Uterus (tissue), 4 donors: ENCODE results near the gene PRKACG. TPM values are rescaled to one million over a fixed set of nuclear protein-coding genes. Genes with fewer than 3 reads are reported as not detected.
"Not testable (repeated sequence)": the region's sequence is repeated elsewhere in the genome, so short reads cannot be mapped to it uniquely, and the experiment has no call there.

Experiments
- DNase-seq, 2 donors: peaks; one replicate each; pipeline ENCODE4 v3.0.0-alpha.2; 2019 to 2020
- H3K27ac ChIP-seq, 2 donors: fragments of 200-600 bp; sonication (generic); 1 replicate in 1 of 2; 2 replicates in 1 of 2; pipeline ENCODE4 v1.5.1; 2016 to 2018
- H3K27me3 ChIP-seq, 2 donors: fragments of 200-600 bp; sonication (generic); one replicate each; pipeline ENCODE4 v1.5.1; 2018 to 2019; ENCODE audit warnings: control low read depth in 1 of 2
- H3K36me3 ChIP-seq, 2 donors: fragments of 200-600 bp; sonication (generic); one replicate each; pipeline ENCODE4 v1.5.1; 2019; ENCODE audit warnings: control low read depth in 1 of 2
- H3K4me1 ChIP-seq, 2 donors: fragments of 200-600 bp; sonication (generic); one replicate each; pipeline ENCODE4 v1.5.1; 2018 to 2019; ENCODE audit warnings: control low read depth in 1 of 2
- H3K4me3 ChIP-seq, 2 donors: fragments of 200-600 bp; sonication (generic); 1 replicate in 1 of 2; 2 replicates in 1 of 2; pipeline ENCODE4 v1.5.1; 2018 to 2019; ENCODE audit warnings: mild to moderate bottlenecking in 1 of 2
- H3K9me3 ChIP-seq, 2 donors: fragments of 200-600 bp; sonication (generic); one replicate each; pipeline ENCODE4 v1.5.1; 2019; ENCODE audit warnings: control low read depth in 1 of 2
- CTCF ChIP-seq, 4 experiments: fragments of 200-600 bp in 2 of 4; fragments of 450-650 bp in 2 of 4; sonication (generic) in 2 of 4; IDR thresholded peaks; one replicate each; pipeline ENCODE4 v1.5.1; 2016 to 2019; ENCODE audit warnings: antibody characterized with exemption in 4 of 4, mild to moderate bottlenecking in 2 of 4, moderate library complexity in 1 of 4
- POLR2A ChIP-seq, 2 donors: fragments of 450-650 bp; IDR thresholded peaks; one replicate each; pipeline ENCODE4 v1.6.1; 2016; ENCODE audit warnings: antibody characterized with exemption in 2 of 2, mild to moderate bottlenecking in 1 of 2, moderate library complexity in 1 of 2
- intact Hi-C: fragments of 100-400 bp; cut with DNase I; formaldehyde crosslinking; loops from one replicate; pipeline ENCODE4 v1.15.1; 2023; ENCODE audit warnings: low total_unique reads
- total RNA-seq, 4 donors: library from RNA; depleted of rRNA in 3 of 4; stranded (reverse); fragments of >200 nt in 3 of 4; gene quantifications; one replicate each; pipeline versions ENCODE4 v1.1.0 to v1.2.4, GENCODE V29; 2014 to 2023
- donor health status: DM: yes; HTN: yes; CAD: no.

The PRKACG gene
- total RNA-seq, 4 donors from 2014 or later: not detected

DNA sequence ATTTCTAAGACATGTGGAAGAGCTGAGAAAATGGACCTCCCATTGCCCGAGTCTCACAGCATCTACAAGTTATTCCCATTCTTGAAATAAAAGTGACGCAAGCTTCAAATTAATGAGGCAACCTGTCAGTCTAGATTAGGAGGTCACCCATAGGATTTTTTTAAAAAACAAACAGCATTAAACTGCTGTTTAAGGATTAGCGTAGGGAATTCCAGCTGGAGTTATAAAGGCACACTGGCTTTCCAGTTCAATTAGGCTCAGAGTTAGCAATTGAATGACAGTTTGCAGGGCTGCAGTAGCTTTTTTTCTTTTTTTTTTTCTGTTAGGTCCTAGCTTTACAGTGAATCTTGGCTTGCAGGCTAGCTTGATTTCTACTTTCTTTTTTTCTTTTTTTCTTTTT is 16.2 kb downstream of the PRKACG start:
- no peak overlapping the region for H3K4me3 ChIP-seq
- TF ChIP-seq POLR2A (IDR thresholded peaks at IDR 0.05): no peak
- no peak for TF ChIP-seq CTCF (IDR thresholded peaks at IDR 0.05)
- no peak for DNase-seq
- no peaks in the 10 kb centered on the region for H3K9me3 ChIP-seq
- intact Hi-C loops: no loop called here
- no peaks in the 10 kb centered on the region for H3K4me1 ChIP-seq
- H3K36me3 ChIP-seq: no peaks in the 10 kb centered on the region
- H3K27ac ChIP-seq: no peak overlapping the region
- no peaks in the 10 kb centered on the region for H3K27me3 ChIP-seq

DNA sequence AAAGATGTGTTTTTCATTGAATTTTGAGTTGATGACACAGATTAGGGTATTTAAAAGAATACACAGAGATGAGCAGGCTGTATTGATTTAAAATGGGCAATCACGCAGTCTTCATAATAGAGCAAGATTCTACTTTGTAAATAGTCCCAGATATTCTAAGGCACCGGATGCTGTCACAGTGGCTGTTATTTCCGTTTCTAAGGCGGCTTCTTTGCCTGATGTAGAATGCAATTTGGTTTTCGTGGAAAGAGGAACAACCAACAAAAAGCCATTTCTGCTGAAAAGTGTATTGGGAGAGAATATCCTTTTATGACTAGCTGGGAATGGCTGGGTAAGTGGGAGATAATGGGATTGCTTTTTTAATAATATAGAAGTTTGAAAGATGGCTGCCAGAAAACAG is 17.5 kb downstream of the PRKACG start:
- Histone ChIP-seq H3K36me3 (no peaks in the 10 kb centered on the region), H3K9me3 (no peaks in the 10 kb centered on the region), H3K27ac (no peak overlapping the region), H3K27me3 (no peaks in the 10 kb centered on the region), H3K4me3 (no peak overlapping the region), H3K4me1 (no peaks in the 10 kb centered on the region)
- TF ChIP-seq POLR2A (IDR thresholded peaks at IDR 0.05) (no peak), CTCF (IDR thresholded peaks at IDR 0.05) (no peak)
- intact Hi-C loops: no loop called here
- DNase-seq: no peak

DNA sequence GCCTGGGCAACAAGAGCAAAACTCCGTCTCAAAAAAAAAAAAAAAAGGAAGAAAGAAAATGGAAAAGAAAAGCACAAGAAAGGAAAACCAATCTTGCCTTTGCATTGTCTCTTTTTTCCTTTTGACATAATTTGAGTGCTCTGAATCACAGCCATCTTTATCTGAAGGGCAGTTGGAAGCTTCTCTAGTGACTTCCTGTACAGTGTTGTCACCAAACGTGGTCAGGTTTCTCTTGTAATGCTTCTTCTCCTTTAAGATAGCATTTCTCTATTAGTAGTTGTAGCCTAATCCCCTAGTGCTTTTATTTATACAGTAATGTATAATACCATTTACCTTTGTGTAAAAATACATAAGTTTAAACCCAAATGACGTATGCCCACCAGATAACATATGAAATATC is 18.1 kb downstream of the PRKACG start:
- Histone ChIP-seq H3K4me3 (no peak overlapping the region), H3K36me3 (no peaks in the 10 kb centered on the region), H3K27me3 (no peaks in the 10 kb centered on the region), H3K4me1 (no peaks in the 10 kb centered on the region), H3K9me3 (no peaks in the 10 kb centered on the region), H3K27ac (no peak overlapping the region)
- TF ChIP-seq POLR2A (IDR thresholded peaks at IDR 0.05) (no peak), CTCF (IDR thresholded peaks at IDR 0.05) (no peak)
- no peak for DNase-seq
- intact Hi-C loops: no loop called here

DNA sequence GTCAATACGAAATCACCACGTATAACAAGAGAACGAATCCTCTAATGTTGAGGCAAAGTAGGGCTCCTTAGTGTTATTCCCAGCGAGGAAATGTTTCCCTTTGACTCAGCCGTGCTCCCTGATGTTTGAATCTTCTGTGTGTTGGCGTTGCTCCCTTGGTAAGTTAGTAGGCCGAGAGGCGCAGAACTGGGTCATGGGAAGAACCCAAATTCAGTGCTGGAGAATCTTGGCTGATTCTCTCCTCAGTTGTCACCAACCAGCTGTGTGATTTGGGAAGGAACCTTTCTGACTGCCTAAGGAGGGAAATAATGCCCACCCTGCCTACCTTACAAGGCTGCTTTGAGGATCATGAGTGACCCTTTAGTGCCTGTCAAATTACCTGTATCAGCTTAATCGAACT is 22.5 kb downstream of the PRKACG start:
- intact Hi-C loops: no loop called here
- H3K36me3 ChIP-seq: no peaks in the 10 kb centered on the region
- no peak overlapping the region for H3K27ac ChIP-seq
- no peaks in the 10 kb centered on the region for H3K27me3 ChIP-seq
- H3K4me1 ChIP-seq: no peaks in the 10 kb centered on the region
- TF ChIP-seq POLR2A (IDR thresholded peaks at IDR 0.05) (no peak), CTCF (IDR thresholded peaks at IDR 0.05) (no peak)
- no peak overlapping the region for H3K4me3 ChIP-seq
- no peaks in the 10 kb centered on the region for H3K9me3 ChIP-seq
- no peak for DNase-seq

DNA sequence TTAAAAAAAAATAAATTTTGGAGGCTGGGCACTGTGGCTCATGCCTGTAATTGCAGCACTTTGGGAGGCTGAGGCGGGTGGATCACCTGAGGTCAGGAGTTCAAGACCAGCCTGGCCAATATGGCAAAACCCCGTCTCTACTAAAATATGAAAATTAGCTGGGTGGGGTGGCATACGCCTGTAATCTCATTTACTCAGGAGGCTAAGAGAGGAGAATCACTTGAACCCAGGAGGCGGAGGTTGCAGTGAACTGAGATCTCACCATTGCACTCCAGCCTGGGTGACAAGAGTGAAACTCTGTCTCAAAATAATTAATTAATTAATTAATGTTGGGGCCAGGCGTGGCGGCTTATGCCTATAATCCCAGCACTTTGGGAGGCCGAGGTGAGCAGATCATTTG is 27.0 kb downstream of the PRKACG start:
- H3K4me3 ChIP-seq, intact Hi-C loops, DNase-seq, H3K27ac ChIP-seq, H3K27me3 ChIP-seq, H3K4me1 ChIP-seq, H3K36me3 ChIP-seq, H3K9me3 ChIP-seq: not testable (repeated sequence)
